Fibroblast of villous mesenchyme (primary cell): Measurements from ENCODE around the gene ADAMTS9. TPM values are rescaled to one million over a fixed set of nuclear protein-coding genes. Genes with fewer than 3 reads are reported as not detected.

Source experiments
- DNase-seq: peaks from one replicate; pipeline ENCODE4 v3.0.0-alpha.2; 2010; ENCODE audit warnings: low read depth
- H3K4me3 ChIP-seq: 2 replicates; pipeline ENCODE4 v1.5.1; 2011; ENCODE audit warnings: low read depth, mild to moderate bottlenecking, low read length
- CTCF ChIP-seq: IDR thresholded peaks from 2 replicates; pipeline ENCODE4 v1.5.1; 2012; ENCODE audit warnings: low read depth, mild to moderate bottlenecking, low read length; ENCODE audit not compliant: insufficient read depth
- total RNA-seq: library from RNA; depleted of rRNA; stranded (reverse); fragments of >200 nt; gene quantifications from 2 replicates; pipeline ENCODE4 v1.2.3, GENCODE V29; 2012

ADAMTS9 gene
- total RNA-seq, 1 donor = 1.7 TPM

DNA sequence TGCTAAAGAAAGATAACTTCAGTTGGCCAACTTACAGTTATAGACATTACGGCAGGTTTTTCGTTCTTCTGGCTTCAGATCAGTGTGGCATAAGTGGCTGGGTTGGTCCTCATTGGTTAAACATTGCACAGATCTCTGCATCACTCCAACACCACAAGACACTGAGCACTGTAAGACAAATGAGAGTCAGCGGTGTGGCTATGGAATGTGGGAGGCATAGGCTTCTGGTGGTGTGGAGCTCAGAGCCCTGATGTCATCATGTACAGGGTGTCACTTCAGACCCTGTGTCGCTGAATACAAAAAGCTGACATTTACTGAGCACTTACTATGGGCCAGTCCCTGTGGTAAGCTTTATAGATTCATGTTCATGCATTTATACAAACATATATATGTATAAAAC is 146.0 kb downstream of the ADAMTS9 start:
- no peak for DNase-seq
- no peak for TF ChIP-seq CTCF

GRCh38 chr3:64539451-64540196 is 148.2 kb downstream of the ADAMTS9 start:
- no peak for TF ChIP-seq CTCF
- no peak overlapping the region for H3K4me3 ChIP-seq
- DNase-seq = no peak

More for the DNA sequence above, 146.0 kb downstream of the ADAMTS9 start:
- H3K4me3 ChIP-seq = no peak overlapping the region

DNA sequence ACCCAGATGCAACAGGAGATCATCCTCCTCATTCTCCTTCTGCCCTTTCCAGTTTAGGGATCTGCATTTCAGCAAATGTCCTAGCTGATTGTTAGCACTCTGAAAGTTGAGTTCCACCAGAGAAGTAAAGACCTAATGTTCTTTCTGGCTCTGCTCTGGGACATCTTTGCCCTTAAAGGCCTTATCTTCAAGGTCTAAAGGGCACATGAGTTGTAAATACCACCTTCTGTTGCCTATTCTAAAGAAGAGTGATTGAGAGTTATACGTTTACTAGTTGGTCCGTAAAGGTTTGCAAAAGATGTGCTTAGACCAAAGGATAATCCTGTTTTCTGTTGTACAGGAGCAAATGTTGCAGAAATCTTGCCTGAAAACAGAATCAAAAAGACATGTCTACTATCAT is 151.6 kb downstream of the ADAMTS9 start:
- no peak for TF ChIP-seq CTCF
- no peak for DNase-seq

DNA sequence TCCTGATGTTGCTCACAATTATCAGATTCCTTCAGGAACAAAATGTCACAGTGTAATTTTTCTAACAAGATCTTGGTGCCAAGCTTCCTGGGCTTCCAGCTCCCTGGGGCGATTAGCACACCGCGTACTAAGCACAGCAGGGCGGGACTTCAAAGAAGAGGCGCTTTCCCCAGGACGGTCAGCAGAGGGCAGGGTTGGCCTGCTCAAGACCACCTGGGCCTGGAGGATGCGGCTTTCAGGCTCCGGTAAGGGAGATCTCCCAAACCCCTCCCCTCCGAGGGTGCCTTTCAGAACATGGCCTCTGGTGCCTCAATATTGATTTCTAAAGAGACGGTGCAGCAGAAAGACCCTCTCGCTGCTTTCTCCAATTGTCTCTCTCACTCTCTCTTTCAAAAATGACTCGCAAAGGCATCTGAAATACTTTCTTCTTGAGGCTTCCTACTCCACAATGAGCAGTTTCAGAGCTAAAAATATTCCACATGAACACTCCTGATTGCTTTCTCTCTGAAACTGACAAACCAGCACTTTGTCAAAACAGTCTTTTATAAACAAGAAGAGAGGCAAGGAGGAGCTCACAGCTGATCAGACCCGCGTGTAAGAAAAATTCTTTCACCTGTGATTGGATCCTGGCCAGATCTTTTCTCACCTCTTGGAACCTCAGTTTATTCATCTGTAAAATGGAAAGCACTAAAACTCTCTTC is 154.0 kb downstream of the ADAMTS9 start:
- peak; percentile 93 for DNase-seq
- H3K4me3 ChIP-seq = no peak overlapping the region
- TF ChIP-seq CTCF = peak; percentile 93

More for the DNA sequence above, 151.6 kb downstream of the ADAMTS9 start:
- H3K4me3 ChIP-seq = no peak overlapping the region

DNA sequence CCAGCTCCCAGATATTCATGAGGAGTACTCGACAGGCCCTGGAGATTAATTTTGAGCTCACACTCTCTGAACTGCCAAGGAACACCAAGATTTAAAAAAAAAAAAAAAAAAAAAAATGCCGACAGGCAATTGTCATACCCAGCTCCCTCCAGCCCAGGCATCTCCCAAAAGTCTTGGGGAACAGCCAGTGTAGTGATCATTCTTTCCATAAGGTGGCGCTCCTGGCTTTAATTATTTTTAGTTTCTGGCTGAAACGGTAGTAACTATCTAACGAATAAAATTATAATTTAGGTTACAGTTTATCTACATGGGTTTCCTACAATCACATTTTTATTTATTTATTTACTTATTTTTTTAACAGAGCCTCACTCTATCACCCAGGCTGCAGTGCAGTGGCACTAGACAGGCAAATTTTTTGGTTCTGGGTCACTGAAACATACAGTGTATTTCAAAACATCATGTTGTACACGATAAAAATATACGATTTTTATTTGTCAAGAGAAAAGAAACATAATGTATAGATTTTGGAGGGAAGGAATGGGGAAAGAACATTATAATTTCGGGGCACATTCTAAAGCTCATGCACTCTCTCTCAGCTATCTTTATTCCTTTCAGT is 157.3 kb downstream of the ADAMTS9 start:
- H3K4me3 ChIP-seq = no peak overlapping the region
- peak; percentile 72 for TF ChIP-seq CTCF
- DNase-seq = peak; percentile 68

DNA sequence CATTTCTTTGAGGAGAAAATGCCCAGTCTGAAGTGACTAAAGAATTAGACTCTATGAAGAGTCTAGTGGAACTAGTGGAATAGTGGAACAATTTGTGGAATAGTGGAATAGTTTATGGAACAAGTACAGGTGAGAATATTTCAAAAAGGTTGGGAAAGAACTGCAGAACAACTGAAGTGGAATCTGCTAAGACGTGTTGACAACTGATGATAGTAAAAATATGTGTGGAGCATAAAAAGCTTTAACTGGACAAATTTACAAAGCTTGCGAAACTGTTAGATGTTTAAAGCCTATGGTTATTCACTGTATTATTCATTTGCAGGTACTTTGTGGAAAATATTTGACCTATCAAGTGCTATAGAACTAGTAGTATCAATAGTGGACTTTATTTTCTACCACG is 164.5 kb downstream of the ADAMTS9 start:
- DNase-seq = no peak
- no peak overlapping the region for H3K4me3 ChIP-seq
- TF ChIP-seq CTCF = no peak
